GM12864 (cell line): ENCODE measurements around the gene CDH4.

Experiments used
- DNase-seq: peaks from one replicate; pipeline ENCODE4 v3.0.0-alpha.2; 2011; ENCODE audit warnings: low read depth
- H3K4me3 ChIP-seq: 2 replicates; pipeline ENCODE4 v1.5.1; 2011; ENCODE audit warnings: mild to moderate bottlenecking, low read depth, low read length, control low read depth
- CTCF ChIP-seq: IDR thresholded peaks from 2 replicates; pipeline ENCODE4 v1.5.1; 2011; ENCODE audit warnings: low read depth, mild to moderate bottlenecking, moderate library complexity, low read length, control low read depth, inconsistent platforms; ENCODE audit errors: missing control alignments

Gene CDH4

DNA sequence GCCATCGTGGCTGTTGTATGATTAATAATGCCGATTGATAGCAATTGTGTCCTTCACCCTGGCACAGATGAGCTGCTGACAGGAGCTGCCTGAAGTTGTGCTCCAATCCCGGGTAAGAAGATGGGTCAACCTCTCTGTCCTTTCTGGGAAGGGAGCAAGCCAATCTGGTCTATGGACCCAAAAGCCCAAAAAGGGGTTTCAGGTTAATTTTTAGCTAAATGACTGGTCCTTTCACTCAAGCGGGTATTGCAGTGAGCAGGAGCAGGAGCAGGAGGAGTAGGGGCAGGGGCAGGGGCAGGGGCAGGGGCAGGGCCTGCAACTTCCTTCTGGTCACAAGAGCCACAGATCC lies 648.9 kb downstream of the CDH4 start:
- DNase-seq: no peak
- TF ChIP-seq CTCF: no peak
- no peak overlapping the region for H3K4me3 ChIP-seq

GRCh38 chr20:61901392-61902220 lies 649.5 kb downstream of the CDH4 start:
- H3K4me3 ChIP-seq: no peak overlapping the region
- DNase-seq: no peak

DNA sequence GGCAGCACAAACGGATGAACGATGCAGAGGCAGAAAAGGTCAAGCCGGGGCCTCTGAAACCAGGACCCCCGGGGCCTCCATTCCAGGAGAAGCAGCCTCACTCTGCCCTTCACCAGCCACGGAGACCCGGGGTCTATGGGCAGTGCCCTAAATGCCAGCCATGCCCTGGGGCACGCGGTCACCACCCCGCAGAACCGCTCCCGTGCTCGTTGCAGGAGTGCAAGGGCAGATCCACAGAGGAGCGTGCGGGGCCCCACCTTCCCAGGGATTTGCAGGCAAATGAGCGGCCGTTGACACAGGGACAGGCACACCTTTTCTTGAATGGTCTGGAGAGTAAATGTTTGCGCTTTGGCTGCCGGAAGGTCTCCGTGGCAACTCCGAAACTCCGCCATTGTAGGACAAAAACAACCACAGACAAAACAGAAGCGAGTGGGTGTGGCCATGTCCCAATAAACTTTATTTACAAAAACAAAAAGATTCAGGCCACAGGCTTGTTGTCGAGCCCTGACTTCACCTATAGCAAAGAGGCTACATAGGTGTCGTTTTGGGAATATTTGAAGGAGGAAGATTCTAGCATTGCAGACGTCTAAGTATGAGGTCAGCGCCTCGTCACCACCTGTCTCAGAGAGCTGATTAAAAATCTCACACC lies 650.3 kb downstream of the CDH4 start:
- no peak overlapping the region for H3K4me3 ChIP-seq
- TF ChIP-seq CTCF: no peak
- no peak for DNase-seq

More at GRCh38 chr20:61901392-61902220, 649.5 kb downstream of the CDH4 start:
- TF ChIP-seq CTCF: no peak

DNA sequence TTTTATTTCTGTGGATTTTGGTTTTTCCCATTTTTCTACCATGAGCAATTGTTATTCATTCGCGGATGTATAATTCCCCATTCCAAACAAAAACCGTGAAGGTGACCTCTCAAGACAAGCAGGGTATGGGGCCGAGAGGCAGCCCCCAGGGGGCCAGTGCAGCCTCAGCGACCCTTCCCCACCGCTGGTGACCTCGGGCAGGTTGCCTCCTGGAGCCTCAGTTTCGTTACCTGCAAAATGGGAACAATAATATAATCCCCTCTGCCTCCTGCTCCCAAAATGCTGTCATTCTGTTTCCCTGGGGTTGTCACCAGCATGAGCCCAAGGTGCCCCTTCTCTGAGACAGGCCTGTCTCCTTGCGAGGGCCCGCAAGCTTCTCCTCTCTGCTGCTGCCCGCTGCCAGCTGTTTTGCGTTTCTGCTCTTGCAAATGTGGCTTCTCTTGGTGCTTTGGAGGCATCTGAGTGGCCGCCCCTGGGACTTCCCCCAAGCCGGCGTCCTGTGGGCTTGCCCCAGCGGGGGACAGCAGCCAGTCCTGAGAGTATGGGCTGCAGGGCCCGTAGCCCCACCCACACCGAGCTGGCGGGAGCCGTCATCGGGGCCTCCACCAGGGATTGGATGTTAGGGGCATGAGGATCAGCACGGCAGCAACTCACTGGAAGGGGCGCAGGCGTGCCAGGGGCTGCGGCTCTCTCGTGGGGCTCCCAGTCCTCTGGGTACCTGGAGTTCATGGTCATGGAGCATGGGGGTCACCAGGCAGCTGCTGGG lies 651.7 kb downstream of the CDH4 start:
- DNase-seq: no peak
- no peak overlapping the region for H3K4me3 ChIP-seq
- no peak for TF ChIP-seq CTCF

- DNase-seq: no peak
- no peak for TF ChIP-seq CTCF
- H3K4me3 ChIP-seq: no peak overlapping the region
Observed at GRCh38 chr20:61904456-61904855, 652.4 kb downstream of the CDH4 start.

- no peak overlapping the region for H3K4me3 ChIP-seq
- no peak for DNase-seq
- no peak for TF ChIP-seq CTCF
Observed at GRCh38 chr20:61905781-61906523, 653.9 kb downstream of the CDH4 start.
